HepG2 (cell line): ENCODE data around the gene CCN2. TPM values are rescaled to one million over a fixed set of nuclear protein-coding genes. Genes with fewer than 3 reads are reported as not detected.
A peak's percentile ranks its signal among the peaks of the same experiment; 100 is the strongest.

Source experiments
- BORCS8-MEF2B ChIP-seq: sonication (generic); formaldehyde crosslinking; IDR thresholded peaks from 2 replicates; pipeline ENCODE4 v1.8.0; 2022; ENCODE audit warnings: mild to moderate bottlenecking, missing genetic modification reagents
- BRCA1 ChIP-seq: sonication (generic); formaldehyde crosslinking; IDR thresholded peaks from 2 replicates; pipeline ENCODE4 v1.4.0; 2020; ENCODE audit warnings: missing genetic modification reagents
- CBX2 ChIP-seq, 2 experiments: fragments of 200-600 bp in 1 of 2; sonication (generic); formaldehyde crosslinking in 1 of 2; IDR thresholded peaks; 2 replicates each; pipeline versions ENCODE4 v1.7.0 to v1.8.1; 2018 to 2022; ENCODE audit warnings: low read depth in 2 of 2, low read length in 1 of 2, mild to moderate bottlenecking in 1 of 2, missing genetic modification reagents in 1 of 2
- CCDC6 ChIP-seq: sonication (generic); formaldehyde crosslinking; IDR thresholded peaks from 2 replicates; pipeline ENCODE4 v1.8.1; 2022; ENCODE audit warnings: mild to moderate bottlenecking, missing genetic modification reagents, moderate library complexity
- ETV6 ChIP-seq: sonication (generic); formaldehyde crosslinking; conservative IDR thresholded peaks from 2 replicates; pipeline ENCODE4 v1.4.0; 2020; ENCODE audit warnings: missing genetic modification reagents
- FOXA3 ChIP-seq: IDR thresholded peaks from 2 replicates; pipeline ENCODE4 v1.6.1; 2016; ENCODE audit warnings: missing genetic modification reagents, missing compliant biosample characterization
- FOXJ3 ChIP-seq: sonication (generic); formaldehyde crosslinking; IDR thresholded peaks from 2 replicates; pipeline ENCODE4 v1.4.0; 2020; ENCODE audit warnings: missing genetic modification reagents, mild to moderate bottlenecking, borderline replicate concordance
- HMGXB3 ChIP-seq: sonication (generic); formaldehyde crosslinking; IDR thresholded peaks from 2 replicates; pipeline ENCODE4 v1.4.0; 2020; ENCODE audit warnings: missing genetic modification reagents, borderline replicate concordance
- KDM5A ChIP-seq: fragments of 200-600 bp; sonication (generic); IDR thresholded peaks from 2 replicates; pipeline ENCODE4 v1.7.0; 2018; ENCODE audit warnings: antibody characterized with exemption, mild to moderate bottlenecking, low read length, borderline replicate concordance
- MAFF ChIP-seq: IDR thresholded peaks from 2 replicates; pipeline ENCODE4 v1.6.1; 2011; ENCODE audit warnings: low read depth, low read length, improper control_type of control experiment
- MED1 ChIP-seq: sonication (generic); formaldehyde crosslinking; IDR thresholded peaks from 2 replicates; pipeline ENCODE4 v1.4.0; 2020; ENCODE audit warnings: missing genetic modification reagents
- MIER3 ChIP-seq: IDR thresholded peaks from 2 replicates; pipeline ENCODE4 v1.6.1; 2016; ENCODE audit warnings: missing compliant biosample characterization, borderline replicate concordance
- POGZ ChIP-seq: sonication (generic); formaldehyde crosslinking; IDR thresholded peaks from 2 replicates; pipeline ENCODE4 v1.4.0; 2020; ENCODE audit warnings: mild to moderate bottlenecking, missing genetic modification reagents
- POLR2AphosphoS2 ChIP-seq: IDR thresholded peaks from 2 replicates; pipeline ENCODE4 v1.6.1; 2011; ENCODE audit warnings: low read depth, low read length, improper control_type of control experiment
- POLR2AphosphoS5 ChIP-seq: IDR thresholded peaks from 2 replicates; pipeline ENCODE4 v1.6.1; 2012; ENCODE audit warnings: low read depth, low read length
- POLR2G ChIP-seq: fragments of 200-400 bp; formaldehyde crosslinking; IDR thresholded peaks from 2 replicates; pipeline ENCODE4 v1.6.1; 2018; ENCODE audit warnings: mild to moderate bottlenecking, low read depth, low read length, moderate library complexity
- SPEN ChIP-seq: sonication (generic); formaldehyde crosslinking; IDR thresholded peaks from 2 replicates; pipeline ENCODE4 v1.5.1; 2020; ENCODE audit warnings: low read depth, mild to moderate bottlenecking, missing genetic modification reagents
- TEAD2 ChIP-seq: sonication (generic); formaldehyde crosslinking; IDR thresholded peaks from 2 replicates; pipeline ENCODE4 v1.9.0; 2021; ENCODE audit warnings: missing genetic modification reagents
- TEAD3 ChIP-seq: optimal IDR thresholded peaks from 2 replicates; pipeline ENCODE3; 2016; ENCODE audit warnings: borderline replicate concordance
- ZBTB20 ChIP-seq: sonication (generic); formaldehyde crosslinking; IDR thresholded peaks from 2 replicates; pipeline ENCODE4 v1.8.1; 2023; ENCODE audit warnings: missing genetic modification reagents, low read depth, mild to moderate bottlenecking, borderline replicate concordance
- ZC3H13 ChIP-seq: sonication (generic); formaldehyde crosslinking; IDR thresholded peaks from 2 replicates; pipeline ENCODE4 v1.8.1; 2023; ENCODE audit warnings: mild to moderate bottlenecking, missing genetic modification reagents, moderate library complexity
- ZNF136 ChIP-seq: sonication (generic); formaldehyde crosslinking; IDR thresholded peaks from 2 replicates; pipeline ENCODE4 v1.8.1; 2022; ENCODE audit warnings: low read depth, mild to moderate bottlenecking, moderate library complexity, missing genetic modification reagents
- ZNF205 ChIP-seq: IDR thresholded peaks from 2 replicates; pipeline ENCODE4 v1.6.1; 2018; ENCODE audit warnings: missing biosample characterization, missing genetic modification reagents
- ZNF264 ChIP-seq: sonication (generic); formaldehyde crosslinking; IDR thresholded peaks from 2 replicates; pipeline ENCODE4 v1.4.0; 2020; ENCODE audit warnings: missing genetic modification reagents
- ZNF615 ChIP-seq: sonication (generic); formaldehyde crosslinking; IDR thresholded peaks from 2 replicates; pipeline ENCODE4 v1.5.0; 2020; ENCODE audit warnings: mild to moderate bottlenecking, missing genetic modification reagents, borderline replicate concordance
- ZNF792 ChIP-seq: IDR thresholded peaks from 2 replicates; pipeline ENCODE4 v1.6.1; 2016
- polyA plus RNA-seq, 8 experiments: library from polyadenylated mRNA; depleted of rRNA in 3 of 8; stranded (reverse) in 7 of 8; unstranded in 1 of 8; fragments of >200 nt; fragmentation: Illumina TruSeq in 4 of 8; extraction: Trizol in 4 of 8; gene quantifications; 2 replicates each; pipeline versions ENCODE4 v1.2.1 to v1.2.3, GENCODE V29; 2011 to 2016; ENCODE audit warnings: low read depth in 4 of 8, missing spikeins in 1 of 8, mixed read lengths in 1 of 8; ENCODE audit not compliant: insufficient read depth in 1 of 8
- total RNA-seq, 5 experiments: library from RNA; depleted of rRNA; stranded (reverse); fragments of >200 nt; fragmentation: Illumina TruSeq; extraction: Trizol; gene quantifications; 2 replicates each; pipeline ENCODE4 v1.2.3, GENCODE V29; 2016; ENCODE audit warnings: low read depth in 1 of 5

The CCN2 gene
- total and polyA plus RNA-seq, 2 of the 13 experiments (the other 11 are each of a cell fraction or from before 2014, with no cell fraction given) = 34.7 to 316 TPM

- TF ChIP-seq HMGXB3 (peak; percentile 51), CBX2 (IDR thresholded peaks at IDR 0.05; ENCODE audit: low read depth, low read length) (no peak), CBX2 (CRISPR knock-in tag; IDR thresholded peaks at IDR 0.05; ENCODE audit: low read depth) (peak; percentile 16; the same call in 1 of the 2 replicates), SPEN (CRISPR knock-in tag) (0 out of 2 replicates have a peak, but pooled peaks have one; percentile 18), ETV6 (CRISPR knock-in tag) (no peak), FOXJ3 (CRISPR knock-in tag) (no peak), ZC3H13 (CRISPR knock-in tag) (peak; percentile 98), MAFF (0 out of 2 replicates have a peak, but pooled peaks have one; percentile 15), KDM5A (peak; percentile 11; the same call in 1 of the 2 replicates), CCDC6 (CRISPR knock-in tag) (peak; percentile 75; the same call in 1 of the 2 replicates), ZNF136 (CRISPR knock-in tag) (no peak), POLR2AphosphoS5 (peak; percentile 81), POGZ (CRISPR knock-in tag) (0 out of 2 replicates have a peak, but pooled peaks have one; percentile 10), TEAD3 (peak; percentile 44), POLR2AphosphoS2 (peak; percentile 98), ZNF264 (CRISPR knock-in tag) (peak; percentile 11; the same call in 1 of the 2 replicates), POLR2G (peak; percentile 46; the same call in 1 of the 2 replicates), ZNF792 (CRISPR knock-in tag) (peak; percentile 16; the same call in 1 of the 2 replicates), MIER3 (CRISPR knock-in tag) (0 out of 2 replicates have a peak, but pooled peaks have one; percentile 6), MED1 (CRISPR knock-in tag) (peak; percentile 25), TEAD2 (CRISPR knock-in tag) (0 out of 2 replicates have a peak, but pooled peaks have one; percentile 42), BORCS8-MEF2B (CRISPR knock-in tag) (0 out of 2 replicates have a peak, but pooled peaks have one; percentile 27), ZNF205 (peak; percentile 16; the same call in 1 of the 2 replicates), BRCA1 (CRISPR knock-in tag) (peak; percentile 45), ZNF615 (CRISPR knock-in tag) (0 out of 2 replicates have a peak, but pooled peaks have one; percentile 17), FOXA3 (no peak; the same call in none of the 2 replicates), ZBTB20 (CRISPR knock-in tag) (peak; percentile 42; the same call in 1 of the 2 replicates)
Measured at GRCh38 chr6:131948692-131949619, 2.2 kb downstream of the CCN2 start (continued).
